GM12892 (cell line): ENCODE data around the gene TRIM56.

ENCODE experiments used
- POLR2A ChIP-seq: IDR thresholded peaks from 2 replicates; pipeline ENCODE4 v1.6.1; 2011; ENCODE audit warnings: low read depth, low read length, control low read depth
- POLR2AphosphoS5 ChIP-seq: IDR thresholded peaks from 2 replicates; pipeline ENCODE4 v1.6.1; 2011; ENCODE audit warnings: low read depth, low read length, control low read depth
- TAF1 ChIP-seq: IDR thresholded peaks from 2 replicates; pipeline ENCODE4 v1.6.1; 2011; ENCODE audit warnings: low read depth, mild to moderate bottlenecking, control low read depth, low read length, borderline replicate concordance

DNA sequence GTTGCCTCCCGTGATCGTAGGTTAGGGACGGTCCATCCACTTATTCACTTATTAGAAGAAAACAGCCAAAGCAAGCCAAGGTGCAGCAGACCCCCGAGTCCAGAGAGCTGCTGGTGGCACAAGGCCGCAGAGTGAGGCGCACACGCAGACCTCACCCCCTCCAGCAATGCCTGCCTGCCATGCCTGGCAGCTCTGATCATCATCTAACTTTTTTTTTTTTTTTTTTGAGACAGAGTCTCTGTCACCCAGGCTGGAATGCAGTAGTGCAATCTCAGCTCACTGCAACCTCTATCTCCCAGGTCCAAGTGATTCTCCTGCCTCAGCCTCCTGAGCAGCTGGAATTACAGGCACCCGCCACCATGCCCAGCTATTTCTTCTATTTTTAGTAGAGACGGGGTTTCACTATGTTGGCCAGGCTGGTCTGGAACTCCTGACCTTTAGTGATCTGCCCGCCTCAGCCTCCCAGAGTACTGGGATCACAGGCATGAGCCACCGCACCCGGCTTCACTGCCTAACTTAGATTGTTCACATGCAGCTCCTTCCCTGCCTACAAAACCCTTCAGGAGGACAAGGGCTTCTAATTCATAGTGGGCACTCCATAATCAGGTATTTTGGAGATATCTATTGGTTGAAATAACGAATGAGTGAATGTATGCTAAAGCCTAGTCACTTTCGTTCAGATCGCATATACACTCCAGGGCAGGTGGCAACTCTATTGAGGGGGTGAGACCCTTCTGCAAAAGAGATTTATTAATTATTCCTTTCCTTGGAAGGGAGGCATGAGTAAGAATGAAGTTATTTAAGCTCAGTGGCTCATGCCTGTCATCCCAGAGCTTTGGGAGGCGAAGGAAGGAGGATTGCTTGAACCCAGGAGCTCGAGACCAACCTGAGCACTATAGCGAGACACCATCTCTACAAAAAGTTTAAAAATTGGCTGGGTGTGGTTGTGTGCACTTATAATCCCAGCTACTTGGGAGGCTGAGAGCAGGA lies 15.9 kb downstream of the TRIM56 start:
- TF ChIP-seq POLR2A: no peak
- TF ChIP-seq TAF1: no peak
- no peak for TF ChIP-seq POLR2AphosphoS5
